ENCODE data around the gene SFI1. TPM values are rescaled to one million over a fixed set of nuclear protein-coding genes. Genes with fewer than 3 reads are reported as not detected.

Gene SFI1
- total and polyA plus RNA-seq, 2 of the 8 experiments (the other 6 are each of a cell fraction or from before 2014, with no cell fraction given): 10.4 to 30.1 TPM

DNA sequence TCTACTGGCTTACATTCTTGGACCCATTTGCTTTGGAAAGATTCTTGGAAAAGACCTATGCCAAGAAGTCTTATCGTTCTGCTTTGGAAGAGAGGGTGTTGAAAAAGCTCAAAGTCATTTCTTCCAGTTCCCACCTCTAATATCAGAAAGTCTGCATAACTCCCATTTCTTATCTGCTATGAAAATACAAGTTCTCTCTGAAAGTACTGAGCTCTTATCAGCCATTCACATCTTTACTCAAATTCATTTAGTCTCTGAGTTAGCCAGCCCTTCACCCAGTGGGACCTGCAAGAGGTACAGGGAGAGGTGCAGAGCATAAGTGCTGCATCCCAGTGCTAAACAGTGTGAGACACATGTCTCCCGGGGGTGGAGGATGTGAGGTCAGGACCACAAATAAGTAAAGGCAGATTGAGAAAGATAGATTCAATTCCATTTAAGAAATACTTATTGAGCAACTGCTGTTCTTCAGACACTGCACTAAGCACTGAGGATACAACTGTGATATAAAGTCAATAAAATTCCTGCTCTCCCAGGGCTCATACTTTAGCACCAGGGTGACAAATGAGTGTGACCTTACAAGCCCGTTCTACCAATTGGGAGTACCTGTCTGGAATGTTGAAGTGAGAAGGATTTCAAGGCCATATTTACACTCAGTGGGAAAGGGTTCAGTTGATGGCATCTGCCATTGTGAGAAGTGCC lies 89.0 kb downstream of the SFI1 start (continued):
- TF ChIP-seq EZH2 (IDR thresholded peaks at IDR 0.05; ENCODE audit: low read depth, low read length, severe bottlenecking) (no peak), SAP30 (IDR thresholded peaks at IDR 0.05; ENCODE audit: insufficient read depth, insufficient replicate concordance, low read length) (no peak), KDM1A (IDR thresholded peaks at IDR 0.05; ENCODE audit: borderline replicate concordance, low read length) (no peak), TAF1 (IDR thresholded peaks at IDR 0.05; ENCODE audit: low read depth, low read length) (no peak), RAD21 (IDR thresholded peaks at IDR 0.05 in 1 of 2, conservative IDR thresholded peaks at IDR 0.05 in 1 of 2; ENCODE audit: low read depth in 2 of 2, low read length in 2 of 2) (no peak), RXRA (IDR thresholded peaks at IDR 0.05; ENCODE audit: insufficient read depth, low read depth, low read length) (no peak), SP1 (IDR thresholded peaks at IDR 0.05; ENCODE audit: low read depth, low read length) (no peak)
